ENCODE measurements around the gene ARHGAP30. TPM values are rescaled to one million over a fixed set of nuclear protein-coding genes. Genes with fewer than 3 reads are reported as not detected.
"Not testable (repeated sequence)": the region's sequence is repeated elsewhere in the genome, so short reads cannot be mapped to it uniquely, and the experiment has no call there.

Gene ARHGAP30
- total and polyA plus RNA-seq, 2 donors: 40.8 to 65.7 TPM

GRCh38 chr1:161026954-161027353, 42.7 kb downstream of the ARHGAP30 start:
- not testable (repeated sequence) for DNase-seq (ENCODE audit: low read depth in 6 of 9, low spot score in 9 of 9); H3K4me3 ChIP-seq (ENCODE audit: low read length in 2 of 2); H3K27me3 ChIP-seq (ENCODE audit: control insufficient read depth in 2 of 2, insufficient read depth in 1 of 2, low read length in 1 of 2); H3K4me1 ChIP-seq (ENCODE audit: control insufficient read depth in 2 of 2, insufficient read depth in 2 of 2, low read length in 2 of 2); H3K27ac ChIP-seq (ENCODE audit: low read depth in 1 of 2, low read length in 1 of 2); H3K9me3 ChIP-seq (ENCODE audit: control insufficient read depth in 2 of 2, insufficient read depth in 1 of 2, low read length in 1 of 2); H3K36me3 ChIP-seq (ENCODE audit: control insufficient read depth in 2 of 2, insufficient read depth in 2 of 2, low read length in 1 of 2)
- 95% methylated on average over 1 of the region's 1 CpG for WGBS

DNA sequence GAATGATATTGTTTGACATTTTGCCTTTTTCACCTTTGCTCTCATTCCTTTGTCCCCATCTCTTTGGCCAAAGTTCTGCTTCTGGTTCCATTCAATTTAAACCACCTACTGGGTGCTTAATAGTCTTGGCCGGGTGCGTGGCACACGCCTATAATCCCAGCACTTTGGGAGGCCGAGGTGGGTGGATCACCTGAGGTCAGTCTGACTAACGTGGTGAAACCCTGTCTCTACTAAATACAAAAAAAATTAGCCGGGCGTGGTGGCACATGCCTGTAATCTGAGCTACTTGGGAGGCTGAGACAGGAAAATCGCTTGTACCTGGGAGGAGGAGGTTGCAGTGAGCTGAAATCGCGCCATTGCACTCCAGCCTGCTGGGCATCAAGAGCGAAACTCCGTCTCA, 47.3 kb downstream of the ARHGAP30 start:
- H3K4me3 ChIP-seq (ENCODE audit: low read length in 2 of 2); H3K27ac ChIP-seq (ENCODE audit: low read depth in 1 of 2, low read length in 1 of 2); H3K36me3 ChIP-seq (ENCODE audit: control insufficient read depth in 2 of 2, insufficient read depth in 2 of 2, low read length in 1 of 2); H3K27me3 ChIP-seq (ENCODE audit: control insufficient read depth in 2 of 2, insufficient read depth in 1 of 2, low read length in 1 of 2); H3K9me3 ChIP-seq (ENCODE audit: control insufficient read depth in 2 of 2, insufficient read depth in 1 of 2, low read length in 1 of 2); DNase-seq (ENCODE audit: low read depth in 6 of 9, low spot score in 9 of 9): not testable (repeated sequence)
- H3K4me1 ChIP-seq (ENCODE audit: control insufficient read depth in 2 of 2, insufficient read depth in 2 of 2, low read length in 2 of 2): peaks cover 4 to 28% of the 10 kb centered on the region in 2 donors
- WGBS: 95% methylated on average over 12 of the region's 12 CpGs

GRCh38 chr1:161021970-161022353, 47.7 kb downstream of the ARHGAP30 start:
- DNase-seq (ENCODE audit: low read depth in 6 of 9, low spot score in 9 of 9): no peak
- Histone ChIP-seq H3K4me3 (ENCODE audit: low read length in 2 of 2) (peak overlapping the region in 1 of 2 donors; percentile 65), H3K27me3 (ENCODE audit: control insufficient read depth in 2 of 2, insufficient read depth in 1 of 2, low read length in 1 of 2) (peaks cover 0 to 6% of the 10 kb centered on the region in 2 donors), H3K4me1 (ENCODE audit: control insufficient read depth in 2 of 2, insufficient read depth in 2 of 2, low read length in 2 of 2) (peaks cover 4 to 28% of the 10 kb centered on the region in 2 donors), H3K36me3 (ENCODE audit: control insufficient read depth in 2 of 2, insufficient read depth in 2 of 2, low read length in 1 of 2) (no peaks in the 10 kb centered on the region), H3K9me3 (ENCODE audit: control insufficient read depth in 2 of 2, insufficient read depth in 1 of 2, low read length in 1 of 2) (no peaks in the 10 kb centered on the region), H3K27ac (ENCODE audit: low read depth in 1 of 2, low read length in 1 of 2) (no peak overlapping the region)
- 94% methylated on average over 2 of the region's 2 CpGs for WGBS

DNA sequence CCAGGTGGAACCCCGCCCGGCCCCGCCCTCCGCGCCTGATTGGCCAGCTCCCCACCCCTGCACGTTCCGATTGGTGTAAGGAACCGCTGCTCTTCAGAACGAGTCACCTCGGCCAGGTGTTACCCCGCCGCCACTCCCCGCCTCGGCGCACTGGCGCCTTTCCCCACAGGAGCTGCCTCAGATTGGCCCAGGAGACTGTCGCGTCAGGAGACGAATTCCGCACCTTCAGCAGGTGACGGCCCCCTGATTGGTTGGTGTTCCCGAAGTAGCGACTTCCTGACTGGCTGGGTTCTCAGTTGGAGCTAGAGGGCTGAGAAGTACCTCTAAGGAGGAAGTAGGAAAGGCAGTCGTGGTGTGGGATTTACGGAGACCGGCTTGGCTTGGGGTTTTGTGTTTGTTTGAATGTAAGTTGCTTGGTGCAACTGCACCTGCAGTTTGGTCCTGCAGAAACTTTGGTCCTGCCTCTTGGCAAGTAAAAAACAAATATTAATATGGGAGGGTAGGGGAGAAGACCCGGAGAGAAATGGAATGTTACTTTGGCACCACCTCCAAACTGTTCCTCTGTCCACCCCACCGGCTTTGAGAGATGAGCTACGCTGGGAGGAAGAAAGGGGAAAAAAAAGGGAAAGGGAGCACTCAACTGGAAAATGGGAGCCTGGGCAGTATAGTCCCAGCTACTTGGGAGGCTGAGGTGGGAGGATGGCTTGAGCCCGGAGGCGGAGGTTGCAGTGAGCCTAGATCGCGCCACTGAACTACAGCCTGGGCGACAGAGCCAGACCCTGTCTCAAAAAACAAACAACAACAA, 48.3 kb downstream of the ARHGAP30 start:
- Histone ChIP-seq H3K4me1 (ENCODE audit: control insufficient read depth in 2 of 2, insufficient read depth in 2 of 2, low read length in 2 of 2) (peaks cover 4 to 28% of the 10 kb centered on the region in 2 donors), H3K4me3 (ENCODE audit: low read length in 2 of 2) (peak overlapping the region; percentile 60 to 65), H3K27me3 (ENCODE audit: control insufficient read depth in 2 of 2, insufficient read depth in 1 of 2, low read length in 1 of 2) (peaks cover 0 to 6% of the 10 kb centered on the region in 2 donors), H3K27ac (ENCODE audit: low read depth in 1 of 2, low read length in 1 of 2) (peak overlapping the region; percentile 22 to 71), H3K36me3 (ENCODE audit: control insufficient read depth in 2 of 2, insufficient read depth in 2 of 2, low read length in 1 of 2) (no peaks in the 10 kb centered on the region), H3K9me3 (ENCODE audit: control insufficient read depth in 2 of 2, insufficient read depth in 1 of 2, low read length in 1 of 2) (no peaks in the 10 kb centered on the region)
- peak in 7 of 9 donors; percentile 75 to 91 (median 82) for DNase-seq (ENCODE audit: low read depth in 6 of 9, low spot score in 9 of 9)
- 15% methylated on average over 34 of the region's 34 CpGs for WGBS

- DNase-seq (ENCODE audit: low read depth in 6 of 9, low spot score in 9 of 9): peak in 1 of 9 donors; percentile 19
- no peaks in the 10 kb centered on the region for H3K9me3 ChIP-seq (ENCODE audit: control insufficient read depth in 2 of 2, insufficient read depth in 1 of 2, low read length in 1 of 2)
- under 1% methylated on average over 36 of the region's 36 CpGs for WGBS
- peaks cover 0 to 6% of the 10 kb centered on the region in 2 donors for H3K27me3 ChIP-seq (ENCODE audit: control insufficient read depth in 2 of 2, insufficient read depth in 1 of 2, low read length in 1 of 2)
- H3K27ac ChIP-seq (ENCODE audit: low read depth in 1 of 2, low read length in 1 of 2): peak within 1 kb of the TSS; percentile 71 to 83
- peak within 1 kb of the TSS; percentile 60 to 65 for H3K4me3 ChIP-seq (ENCODE audit: low read length in 2 of 2)
- no peaks in the 10 kb centered on the region for H3K36me3 ChIP-seq (ENCODE audit: control insufficient read depth in 2 of 2, insufficient read depth in 2 of 2, low read length in 1 of 2)
- H3K4me1 ChIP-seq (ENCODE audit: control insufficient read depth in 2 of 2, insufficient read depth in 2 of 2, low read length in 2 of 2): peaks cover 4 to 28% of the 10 kb centered on the region in 2 donors
These were observed 49.1 kb downstream of the ARHGAP30 start, which contains the start of gene F11R for GRCh38 chr1:161020509-161021164. Gene F11R, minus strand, starts transcription at chr1:161021152. Its CDS starts 79 bp downstream, at chr1:161021073.

DNA sequence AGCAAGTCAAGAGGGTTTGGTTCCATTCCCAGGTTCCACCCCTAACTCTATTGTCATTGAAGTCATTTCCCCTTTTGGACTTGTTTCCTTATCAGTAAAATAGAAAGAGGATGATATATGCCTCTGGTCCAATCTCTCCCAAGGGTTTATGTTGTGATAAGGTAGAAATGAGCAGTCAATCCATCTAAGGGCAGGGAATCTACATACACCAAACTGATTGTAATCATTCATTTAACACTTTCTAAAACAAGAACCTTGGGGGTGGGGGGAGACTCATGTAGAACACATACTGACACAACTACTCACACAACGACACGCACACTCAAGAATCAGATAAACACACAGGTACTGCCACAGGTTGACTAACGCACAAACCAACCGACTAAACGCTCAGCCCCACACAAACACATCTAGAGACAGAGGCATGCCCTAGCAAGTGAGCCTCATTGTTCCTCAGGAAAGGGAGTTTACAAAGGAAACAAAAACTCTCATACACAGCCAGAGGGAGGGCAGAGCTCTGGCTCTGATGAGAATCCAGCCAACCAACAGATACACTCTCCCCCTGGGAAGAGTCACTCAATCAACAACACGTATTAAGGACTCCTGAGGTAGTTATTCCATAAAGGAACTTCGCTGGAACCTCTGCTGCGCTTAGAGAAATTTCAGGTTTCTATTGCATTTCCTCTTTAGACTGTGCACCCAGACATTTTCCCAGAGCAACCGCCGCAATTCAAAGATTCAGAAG, 49.8 kb downstream of the ARHGAP30 start:
- no peaks in the 10 kb centered on the region for H3K9me3 ChIP-seq (ENCODE audit: control insufficient read depth in 2 of 2, insufficient read depth in 1 of 2, low read length in 1 of 2)
- peak in 1 of 9 donors; percentile 53 for DNase-seq (ENCODE audit: low read depth in 6 of 9, low spot score in 9 of 9)
- H3K36me3 ChIP-seq (ENCODE audit: control insufficient read depth in 2 of 2, insufficient read depth in 2 of 2, low read length in 1 of 2): no peaks in the 10 kb centered on the region
- peak overlapping the region; percentile 60 to 65 for H3K4me3 ChIP-seq (ENCODE audit: low read length in 2 of 2)
- H3K27me3 ChIP-seq (ENCODE audit: control insufficient read depth in 2 of 2, insufficient read depth in 1 of 2, low read length in 1 of 2): peaks cover 0 to 6% of the 10 kb centered on the region in 2 donors
- WGBS: 19% methylated on average over 10 of the region's 10 CpGs
- H3K4me1 ChIP-seq (ENCODE audit: control insufficient read depth in 2 of 2, insufficient read depth in 2 of 2, low read length in 2 of 2): peaks cover 4 to 28% of the 10 kb centered on the region in 2 donors
- H3K27ac ChIP-seq (ENCODE audit: low read depth in 1 of 2, low read length in 1 of 2): peak overlapping the region; percentile 71 to 83

DNA sequence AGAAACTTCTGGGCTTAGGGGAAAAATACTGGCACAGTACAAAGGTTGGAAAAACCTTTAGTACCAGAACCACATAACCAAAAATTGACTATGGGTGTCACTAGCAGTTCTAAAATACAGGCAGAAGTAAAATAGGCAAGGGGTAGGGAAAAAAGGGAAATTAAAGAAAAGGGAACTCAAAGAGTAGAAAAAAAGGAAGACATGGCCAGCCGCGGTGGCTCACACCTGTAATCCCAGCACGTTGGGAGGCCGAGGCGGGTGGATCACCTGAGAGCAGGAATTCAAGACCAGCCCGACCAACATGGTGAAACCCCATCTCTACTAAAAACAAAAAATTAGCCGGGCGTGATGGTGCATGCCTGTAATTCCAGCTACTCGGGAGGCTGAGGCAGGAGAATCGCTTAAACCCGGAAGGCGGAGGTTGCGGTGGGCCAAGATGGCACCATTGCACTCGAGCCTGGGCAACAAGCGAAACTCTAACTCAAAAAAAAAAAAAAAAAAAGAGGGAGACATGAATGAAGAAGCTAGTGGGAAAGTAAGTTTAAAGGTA, 50.5 kb downstream of the ARHGAP30 start:
- not testable (repeated sequence) for H3K4me3 ChIP-seq (ENCODE audit: low read length in 2 of 2); H3K27me3 ChIP-seq (ENCODE audit: control insufficient read depth in 2 of 2, insufficient read depth in 1 of 2, low read length in 1 of 2); H3K36me3 ChIP-seq (ENCODE audit: control insufficient read depth in 2 of 2, insufficient read depth in 2 of 2, low read length in 1 of 2); DNase-seq (ENCODE audit: low read depth in 6 of 9, low spot score in 9 of 9); H3K27ac ChIP-seq (ENCODE audit: low read depth in 1 of 2, low read length in 1 of 2); H3K9me3 ChIP-seq (ENCODE audit: control insufficient read depth in 2 of 2, insufficient read depth in 1 of 2, low read length in 1 of 2)
- H3K4me1 ChIP-seq (ENCODE audit: control insufficient read depth in 2 of 2, insufficient read depth in 2 of 2, low read length in 2 of 2): peaks cover 4 to 31% of the 10 kb centered on the region in 2 donors
- WGBS: 79% methylated on average over 15 of the region's 15 CpGs

- Histone ChIP-seq H3K4me3 (ENCODE audit: low read length in 2 of 2) (no peak overlapping the region), H3K27me3 (ENCODE audit: control insufficient read depth in 2 of 2, insufficient read depth in 1 of 2, low read length in 1 of 2) (peaks cover 0 to 6% of the 10 kb centered on the region in 2 donors), H3K4me1 (ENCODE audit: control insufficient read depth in 2 of 2, insufficient read depth in 2 of 2, low read length in 2 of 2) (peaks cover 8 to 37% of the 10 kb centered on the region in 2 donors)
These were observed 51.1 kb downstream of the ARHGAP30 start for GRCh38 chr1:161018631-161018930.

More at GRCh38 chr1:161018631-161018930, 51.1 kb downstream of the ARHGAP30 start:
- Histone ChIP-seq H3K27ac (ENCODE audit: low read depth in 1 of 2, low read length in 1 of 2) (no peak overlapping the region), H3K9me3 (ENCODE audit: control insufficient read depth in 2 of 2, insufficient read depth in 1 of 2, low read length in 1 of 2) (no peaks in the 10 kb centered on the region), H3K36me3 (ENCODE audit: control insufficient read depth in 2 of 2, insufficient read depth in 2 of 2, low read length in 1 of 2) (no peaks in the 10 kb centered on the region)
- WGBS: 98% methylated on average over 1 of the region's 1 CpG
- no peak for DNase-seq (ENCODE audit: low read depth in 6 of 9, low spot score in 9 of 9)

Data from thymus (tissue), 11 donors.